ENCODE data around the gene ATN1.

ATN1 gene

GRCh38 chr12:6957741-6958608 is 30.2 kb downstream of the ATN1 start:
- DNase-seq (ENCODE audit: low read depth), result no peak

GRCh38 chr12:6958609-6959057 is 30.9 kb downstream of the ATN1 start:
- no peak for DNase-seq (ENCODE audit: low read depth)

- no peak for DNase-seq (ENCODE audit: low read depth)
Observed at GRCh38 chr12:6959058-6959804, 31.5 kb downstream of the ATN1 start.

- no peak for DNase-seq (ENCODE audit: low read depth)
Observed at GRCh38 chr12:6959805-6960592, 32.2 kb downstream of the ATN1 start.

DNA sequence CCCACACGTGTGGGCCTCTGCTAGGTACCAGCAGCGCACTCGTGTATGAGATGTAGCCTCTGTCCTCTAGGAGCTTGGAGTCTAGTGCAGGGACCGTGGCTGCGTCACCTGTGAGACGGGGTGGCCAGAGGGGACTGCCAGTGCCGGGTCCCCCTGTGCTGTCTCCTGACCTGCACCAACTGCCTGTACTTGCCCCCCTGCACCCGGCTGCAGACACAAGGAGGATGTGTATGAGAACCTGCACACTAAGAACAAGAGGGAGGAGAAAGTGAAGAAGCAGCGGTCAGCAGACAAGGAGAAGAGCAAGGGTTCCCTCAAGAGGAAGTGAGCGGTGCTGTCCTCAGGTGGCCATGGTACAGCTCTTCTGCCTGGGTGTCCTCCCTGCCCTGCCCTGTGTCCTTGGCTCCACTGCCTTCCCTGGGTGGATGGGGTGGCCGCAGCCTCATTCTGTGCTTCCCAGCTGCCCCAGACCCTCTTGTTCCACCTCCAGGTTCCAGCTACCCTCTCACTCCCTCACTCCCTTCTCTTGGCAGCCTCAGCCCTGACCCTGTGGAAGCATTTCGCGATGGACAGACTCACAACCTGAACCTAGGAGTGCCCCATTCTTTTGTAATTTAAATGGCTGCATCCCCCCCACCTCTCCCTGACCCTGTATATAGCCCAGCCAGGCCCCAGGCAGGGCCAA is 33.0 kb downstream of the ATN1 start:
- DNase-seq (ENCODE audit: low read depth), result peak; percentile 32

- DNase-seq (ENCODE audit: low read depth), result peak; percentile 65
Observed at GRCh38 chr12:6961278-6961694, 33.5 kb downstream of the ATN1 start.

DNA sequence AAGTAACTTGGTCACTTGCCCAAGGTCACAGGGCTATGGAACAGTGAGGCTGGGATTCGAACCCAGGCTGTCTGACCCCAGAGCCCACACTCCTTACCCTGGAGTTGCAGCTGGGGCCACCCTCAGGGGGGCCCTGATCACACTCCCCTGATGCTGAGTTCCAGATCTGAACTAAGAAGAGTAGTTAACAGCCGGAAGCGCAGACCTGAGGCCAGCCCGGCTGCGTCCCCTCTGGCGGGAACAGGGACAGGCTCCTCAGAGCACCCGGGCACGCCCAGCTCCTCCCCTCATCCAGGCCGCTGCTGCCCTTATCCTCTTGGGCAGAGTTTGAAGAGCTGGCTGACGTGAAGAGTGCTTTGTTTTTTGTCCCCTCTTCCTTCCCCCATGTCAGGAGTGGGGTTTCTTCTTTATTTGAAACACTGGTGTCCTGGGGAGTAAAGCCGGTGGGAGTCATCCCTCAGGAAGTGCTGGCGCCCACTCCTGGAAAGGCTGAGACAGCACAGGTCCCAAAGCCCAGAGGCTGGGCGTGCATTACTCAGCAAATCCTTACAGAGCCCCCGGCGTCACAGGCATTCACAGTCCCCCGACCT is 34.0 kb downstream of the ATN1 start:
- peak; percentile 69 for DNase-seq (ENCODE audit: low read depth)

- DNase-seq (ENCODE audit: low read depth), result no peak
Observed at GRCh38 chr12:6962285-6963015, 34.7 kb downstream of the ATN1 start.

DNA sequence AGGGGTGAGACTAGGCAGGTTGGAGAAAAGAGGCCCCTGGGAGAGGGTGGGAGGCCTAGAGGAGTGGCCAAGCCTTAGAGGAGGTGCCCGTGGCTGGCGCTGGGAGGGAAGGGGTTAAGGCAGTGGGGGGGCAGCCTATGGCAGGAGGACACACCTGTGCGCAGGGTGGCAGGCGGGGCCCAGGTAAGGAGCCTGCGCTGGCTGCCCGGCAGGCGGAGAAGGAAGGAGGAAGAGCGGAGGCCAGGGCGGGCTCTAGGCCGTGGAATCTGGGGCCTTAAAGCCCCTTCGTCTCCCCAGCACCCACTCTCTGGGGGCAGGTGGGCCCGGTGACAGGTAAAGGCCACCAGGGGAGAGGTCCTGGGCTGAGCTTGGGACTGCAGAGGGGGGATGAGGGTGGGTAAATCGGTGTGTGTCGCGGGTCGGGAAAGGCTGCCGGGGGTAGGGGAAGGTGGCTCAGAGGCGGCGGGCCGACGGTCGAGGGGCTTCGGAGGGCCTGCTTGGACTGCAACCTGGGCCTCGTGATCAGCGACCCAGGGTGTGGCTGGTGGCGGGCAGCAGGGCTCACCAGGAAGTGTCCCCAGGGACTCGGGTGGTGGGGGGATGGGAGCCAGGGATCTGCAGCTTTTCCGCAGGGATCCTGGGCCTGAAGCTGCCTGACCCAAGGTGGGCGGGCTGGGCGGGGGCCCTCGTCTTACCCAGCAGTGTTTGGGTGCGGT is 35.4 kb downstream of the ATN1 start:
- DNase-seq (ENCODE audit: low read depth), result no peak

DNA sequence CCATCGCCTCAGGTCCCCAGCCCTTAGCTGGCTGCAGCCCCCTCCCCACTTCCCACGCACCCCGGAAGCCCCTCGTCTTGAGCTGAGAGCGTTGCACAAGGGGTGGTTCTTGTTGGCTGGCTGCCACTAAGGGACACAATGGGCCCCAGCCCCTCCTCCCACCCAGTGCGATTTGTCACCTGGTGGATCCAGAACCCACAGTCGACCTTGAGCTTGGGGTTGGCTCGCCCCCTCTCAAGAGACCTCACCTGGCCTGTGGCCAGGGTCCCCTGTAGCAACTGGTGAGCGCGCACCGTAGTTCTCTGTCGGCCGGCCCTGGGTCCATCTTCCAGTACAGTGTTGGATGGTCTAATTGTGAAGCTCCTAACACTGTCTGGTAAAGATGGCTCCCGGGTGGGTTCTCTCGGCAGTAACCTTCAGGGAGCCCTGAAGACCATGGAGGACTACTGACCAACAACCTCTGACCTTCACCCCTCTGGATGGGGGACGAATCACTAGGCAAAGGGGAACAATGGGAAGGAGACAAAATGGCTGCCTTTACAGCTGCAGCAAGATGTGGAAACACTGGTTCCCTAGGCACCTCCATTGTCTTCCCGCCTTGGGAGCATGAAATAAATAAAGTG is 36.1 kb downstream of the ATN1 start:
- no peak for DNase-seq (ENCODE audit: low read depth)

GRCh38 chr12:6964605-6965025 is 36.9 kb downstream of the ATN1 start:
- no peak for DNase-seq (ENCODE audit: low read depth)

- peak; percentile 83 for DNase-seq (ENCODE audit: low read depth)
Observed at GRCh38 chr12:6965026-6965661, 37.4 kb downstream of the ATN1 start.

- DNase-seq (ENCODE audit: low read depth), result no peak
Observed at GRCh38 chr12:6965714-6966113, 38.0 kb downstream of the ATN1 start.

GRCh38 chr12:6966351-6966750 is 38.6 kb downstream of the ATN1 start:
- no peak for DNase-seq (ENCODE audit: low read depth)

DNA sequence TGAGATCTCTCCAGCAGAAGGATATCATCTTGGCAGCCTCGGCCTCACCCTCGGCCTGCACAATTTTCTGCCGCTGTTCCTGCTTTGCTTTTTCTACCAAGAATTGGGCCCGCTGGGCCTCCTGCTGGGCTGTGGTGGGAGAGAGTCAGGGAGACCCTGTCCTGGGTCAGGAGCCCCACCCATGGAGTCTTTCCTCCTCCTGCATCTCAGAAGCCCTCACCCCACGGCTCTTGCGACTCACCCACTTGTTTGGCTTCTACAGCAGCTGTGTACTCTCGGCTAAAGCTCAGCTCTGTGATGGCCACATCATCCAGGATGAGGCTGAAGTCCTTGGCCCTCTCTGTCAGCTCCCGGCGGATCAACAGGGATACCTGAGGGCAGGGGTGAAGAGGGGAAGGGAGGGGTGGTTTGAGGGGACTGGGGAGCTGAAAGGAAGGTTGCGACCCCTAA is 39.9 kb downstream of the ATN1 start:
- DNase-seq (ENCODE audit: low read depth), result no peak

GRCh38 chr12:6968426-6968825 is 40.7 kb downstream of the ATN1 start:
- DNase-seq (ENCODE audit: low read depth), result no peak

- no peak for DNase-seq (ENCODE audit: low read depth)
Observed at GRCh38 chr12:6970096-6970527, 42.4 kb downstream of the ATN1 start.

DNA sequence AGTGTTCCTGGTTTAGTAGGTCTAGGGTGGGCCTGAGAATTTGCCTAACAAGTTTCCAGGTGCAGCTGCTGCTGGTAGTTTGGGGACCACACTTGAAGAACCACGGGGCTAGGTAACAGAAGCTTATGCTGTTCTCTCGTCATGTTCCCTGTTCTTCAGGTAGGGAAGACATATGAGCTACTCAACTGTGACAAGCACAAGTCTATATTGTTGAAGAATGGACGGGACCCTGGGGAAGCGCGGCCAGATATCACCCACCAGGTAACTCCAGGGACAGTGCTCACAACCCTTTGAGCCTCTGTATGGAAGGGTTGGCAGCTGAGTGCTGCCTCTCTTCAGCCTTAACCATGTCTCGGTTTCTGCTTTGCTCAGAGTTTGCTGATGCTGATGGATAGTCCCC is 46.4 kb downstream of the ATN1 start:
- no peak for DNase-seq (ENCODE audit: low read depth)
